Fibroblast of skin of abdomen (primary cell): ENCODE measurements around the gene UNC5B.
"Not testable (repeated sequence)": the region's sequence is repeated elsewhere in the genome, so short reads cannot be mapped to it uniquely, and the experiment has no call there.

Experiments
- DNase-seq: peaks from one replicate; pipeline ENCODE4 v3.0.0-alpha.2; 2013

UNC5B gene

DNA sequence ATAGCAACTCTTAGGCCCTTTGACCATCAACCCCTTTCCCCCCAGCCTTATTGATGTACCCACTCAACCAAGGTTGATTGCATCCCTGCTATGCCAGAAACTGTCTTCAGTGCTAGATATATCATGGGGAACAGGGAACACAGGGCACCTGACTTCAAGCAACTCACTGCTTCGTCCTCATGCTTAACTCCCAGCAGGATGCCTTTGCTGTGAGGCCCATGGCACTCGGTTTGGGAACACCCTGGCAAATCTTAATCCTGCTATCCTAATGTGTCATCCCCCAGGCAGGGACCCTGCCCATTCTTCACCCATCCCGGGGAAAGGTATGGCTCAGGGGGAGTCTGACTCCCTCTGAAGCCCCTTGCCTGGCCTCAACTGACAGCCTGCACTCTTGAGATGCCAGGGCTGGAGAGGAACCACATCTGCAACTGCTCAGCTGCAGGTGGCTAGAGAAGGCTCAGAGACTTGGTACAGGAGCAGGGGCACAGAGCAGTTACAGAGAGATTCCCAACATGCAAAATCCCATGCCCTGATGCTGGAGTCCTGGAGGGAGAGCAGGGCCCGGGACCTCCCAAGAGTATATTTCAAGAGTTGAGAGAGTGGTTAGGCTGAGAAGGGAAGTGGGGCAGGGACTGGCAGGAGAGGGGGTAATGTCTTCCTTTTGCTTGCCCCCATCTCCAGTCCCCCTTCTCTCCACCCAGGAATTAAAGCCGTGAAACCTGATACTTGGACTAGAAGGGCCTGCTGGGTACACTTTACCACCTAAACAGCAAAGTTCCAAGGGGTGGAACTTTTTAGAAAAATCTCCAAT is 2.4 kb upstream of the UNC5B start:
- DNase-seq: no peak

- no peak for DNase-seq
Observed at GRCh38 chr10:71210542-71210871, 1.9 kb upstream of the UNC5B start.

GRCh38 chr10:71211053-71211452 is 1.3 kb upstream of the UNC5B start:
- no peak for DNase-seq

DNA sequence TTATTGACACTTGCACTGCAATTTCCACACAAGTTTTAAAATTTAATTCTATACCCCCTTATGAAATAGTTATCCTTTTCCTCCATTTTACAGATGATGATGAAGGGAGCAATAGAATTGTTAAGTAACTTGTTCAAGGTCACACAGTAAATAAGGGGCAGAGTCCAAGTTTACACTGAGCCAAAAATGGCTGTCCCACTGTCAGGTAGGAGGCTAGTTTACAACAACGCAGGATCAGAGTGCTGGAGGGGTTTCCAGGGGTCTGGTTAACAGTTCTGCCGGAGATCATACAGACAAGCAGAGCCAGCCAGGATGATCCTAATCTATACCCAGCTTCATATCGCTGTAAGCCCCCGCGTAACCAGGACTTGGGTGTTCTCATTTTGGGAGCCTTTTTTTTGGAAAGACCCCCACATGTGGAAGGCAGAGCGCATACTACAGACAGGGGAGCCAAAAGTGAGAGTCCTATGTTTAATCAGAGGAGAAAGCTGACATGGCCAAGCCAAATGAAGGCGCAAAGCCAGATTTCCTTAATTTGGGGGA is 524 bp upstream of the UNC5B start:
- no peak for DNase-seq

GRCh38 chr10:71213127-71213621 is 804 bp downstream of the UNC5B start:
- DNase-seq: peak; percentile 70

- DNase-seq: peak; percentile 95
Observed at GRCh38 chr10:71213761-71214440, 1.5 kb downstream of the UNC5B start.

DNA sequence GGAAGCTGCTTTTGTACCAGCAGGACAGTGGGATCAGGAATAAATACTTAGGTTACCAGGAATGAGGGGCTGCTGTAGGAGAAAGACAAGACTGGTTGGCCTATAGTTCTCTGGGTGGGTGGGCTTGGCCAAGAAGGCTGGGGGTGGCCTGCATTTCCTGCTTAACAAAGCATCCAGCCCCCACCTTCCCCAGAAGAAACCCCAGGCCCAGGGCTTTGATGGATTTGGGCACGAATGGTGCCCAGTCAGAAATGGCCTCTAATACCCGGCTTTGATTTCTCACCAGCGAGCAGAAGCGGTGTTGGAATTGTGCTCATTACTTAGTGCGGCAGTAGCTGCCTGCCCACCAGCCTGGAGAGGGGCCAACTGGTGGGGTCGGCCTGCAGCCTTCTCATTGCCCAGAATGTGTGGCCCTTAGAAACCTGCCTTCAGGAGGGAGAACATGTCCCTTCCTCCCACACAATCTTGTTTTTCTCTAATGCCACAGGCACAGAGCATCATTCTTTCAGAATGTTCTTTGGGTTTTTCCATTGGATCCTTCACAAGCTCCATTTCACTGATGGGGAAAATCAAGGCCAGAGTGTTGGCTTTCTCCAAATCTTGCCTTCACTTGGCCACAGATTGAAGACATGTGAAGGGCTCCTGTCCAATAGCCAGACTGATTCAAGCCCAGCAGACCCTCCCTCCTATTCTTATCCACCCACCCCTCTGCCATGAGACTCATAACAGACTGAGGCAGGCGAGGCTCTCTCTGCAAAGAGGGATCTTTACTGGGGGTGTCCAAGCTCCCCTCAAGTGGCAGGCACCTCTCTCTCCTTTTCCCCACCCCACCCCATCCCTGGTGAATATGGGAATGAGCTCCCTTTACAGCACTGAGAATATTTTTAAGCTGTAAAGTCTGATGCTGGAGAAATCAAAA is 2.5 kb downstream of the UNC5B start:
- no peak for DNase-seq

GRCh38 chr10:71216363-71216695 is 4.0 kb downstream of the UNC5B start:
- DNase-seq: no peak

- no peak for DNase-seq
Observed at GRCh38 chr10:71216751-71217265, 4.4 kb downstream of the UNC5B start.

DNA sequence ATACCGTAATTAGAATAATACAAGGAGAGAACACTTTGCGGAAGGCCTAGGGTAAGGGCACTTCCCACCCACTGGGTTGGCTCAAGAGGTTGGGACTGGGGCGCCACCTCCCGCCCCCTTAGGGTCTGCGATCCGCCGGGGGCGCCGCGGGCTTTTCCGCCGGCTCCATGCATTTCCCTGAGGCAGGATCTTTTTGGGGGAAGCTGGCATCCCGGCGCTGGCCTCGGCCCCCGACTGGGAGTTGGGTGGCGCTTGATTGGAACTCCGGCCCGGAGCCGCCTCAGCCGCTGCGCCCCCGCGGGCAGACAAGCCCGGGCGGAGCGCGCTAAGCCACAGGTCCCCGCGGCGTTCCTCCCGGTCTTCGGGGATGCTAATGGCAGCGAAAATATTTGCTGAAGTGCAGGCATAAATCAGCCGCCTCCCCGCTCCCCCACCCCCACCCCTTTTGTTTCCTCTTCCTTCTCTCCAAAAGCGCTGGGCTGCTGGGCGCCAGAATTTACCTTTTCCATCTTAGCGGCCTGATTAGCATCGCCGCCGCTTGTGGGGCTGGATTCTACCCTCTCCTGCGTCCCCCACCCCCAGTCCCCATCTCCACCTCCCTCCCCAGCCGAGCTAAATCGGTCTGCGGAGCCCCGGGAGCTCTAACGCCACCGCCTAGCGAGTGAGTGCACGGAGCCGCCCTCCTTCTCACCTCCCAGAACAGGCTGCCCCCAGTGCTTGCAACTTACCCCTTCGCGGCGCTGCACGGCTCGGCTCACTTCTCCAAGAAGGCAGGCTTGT is 5.1 kb downstream of the UNC5B start:
- peak; percentile 50 for DNase-seq

GRCh38 chr10:71218046-71218650 is 5.8 kb downstream of the UNC5B start:
- no peak for DNase-seq

GRCh38 chr10:71218651-71219050 is 6.3 kb downstream of the UNC5B start:
- DNase-seq: no peak

DNA sequence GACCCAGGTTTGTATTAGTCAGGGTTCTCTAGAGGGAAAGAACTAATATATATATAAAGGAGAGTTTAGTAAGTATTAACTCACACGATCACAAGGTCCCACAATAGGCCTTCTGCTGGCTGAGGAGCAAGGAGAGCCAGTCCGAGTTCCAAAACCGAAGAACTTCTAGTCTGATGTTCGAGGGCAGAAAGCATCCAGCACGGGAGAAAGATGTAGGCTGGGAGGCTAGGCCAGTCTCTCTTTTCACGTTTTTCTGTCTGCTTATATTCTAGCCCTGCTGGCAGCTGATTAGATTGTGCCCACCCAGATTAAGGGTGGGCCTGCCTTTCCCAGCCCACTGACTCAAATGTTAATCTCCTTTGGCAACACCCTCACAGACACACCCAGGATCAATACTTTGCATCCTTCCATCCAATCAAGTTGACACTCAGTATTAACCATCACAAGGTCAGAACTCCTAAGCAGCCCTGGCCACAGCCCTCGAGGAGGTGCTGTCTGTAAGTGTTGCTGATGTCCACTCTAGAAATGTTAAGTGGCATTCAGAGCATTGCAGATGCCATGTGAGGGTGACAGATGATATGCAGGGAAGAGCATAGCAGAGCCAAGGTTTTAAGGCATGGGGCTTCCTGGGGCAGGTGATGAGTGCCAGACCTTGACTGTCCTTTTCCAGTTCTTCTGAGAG is 7.0 kb downstream of the UNC5B start:
- not testable (repeated sequence) for DNase-seq

DNA sequence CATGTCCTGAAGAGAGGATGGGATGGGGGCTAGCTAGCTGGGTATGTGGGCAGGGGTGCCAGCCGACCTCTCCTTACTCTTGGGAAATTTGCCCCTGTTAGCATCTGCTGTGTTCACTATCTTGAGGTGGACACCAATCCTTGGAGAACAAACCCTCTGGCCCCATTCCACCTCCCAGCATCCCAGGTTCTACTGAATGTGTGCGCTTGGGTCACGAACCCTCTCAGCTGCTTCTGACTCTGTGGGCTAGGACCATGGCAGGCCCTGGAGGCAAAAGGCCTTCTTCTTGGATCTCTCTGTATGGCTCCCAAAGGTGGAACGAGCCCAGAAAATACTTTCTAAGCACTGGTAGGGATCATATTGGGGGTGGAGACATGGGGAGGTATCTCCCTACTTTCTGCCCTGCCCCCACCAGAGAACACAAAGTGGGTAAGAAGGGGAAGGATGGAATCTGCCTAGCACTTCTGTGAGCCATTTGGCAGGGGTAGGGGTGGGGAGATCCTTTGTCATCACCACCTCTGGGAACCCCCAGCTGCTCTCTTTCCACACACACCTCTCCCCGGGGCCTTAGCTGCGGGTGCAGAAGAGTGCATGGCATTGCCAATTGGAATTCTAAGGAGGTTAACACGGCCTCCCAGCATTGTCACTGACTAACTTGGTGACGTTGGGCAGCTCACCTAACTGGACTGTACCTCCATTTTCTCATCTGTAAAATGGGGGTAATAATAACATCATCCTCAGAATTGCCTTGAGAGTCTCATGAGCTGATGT is 7.7 kb downstream of the UNC5B start:
- no peak for DNase-seq

DNA sequence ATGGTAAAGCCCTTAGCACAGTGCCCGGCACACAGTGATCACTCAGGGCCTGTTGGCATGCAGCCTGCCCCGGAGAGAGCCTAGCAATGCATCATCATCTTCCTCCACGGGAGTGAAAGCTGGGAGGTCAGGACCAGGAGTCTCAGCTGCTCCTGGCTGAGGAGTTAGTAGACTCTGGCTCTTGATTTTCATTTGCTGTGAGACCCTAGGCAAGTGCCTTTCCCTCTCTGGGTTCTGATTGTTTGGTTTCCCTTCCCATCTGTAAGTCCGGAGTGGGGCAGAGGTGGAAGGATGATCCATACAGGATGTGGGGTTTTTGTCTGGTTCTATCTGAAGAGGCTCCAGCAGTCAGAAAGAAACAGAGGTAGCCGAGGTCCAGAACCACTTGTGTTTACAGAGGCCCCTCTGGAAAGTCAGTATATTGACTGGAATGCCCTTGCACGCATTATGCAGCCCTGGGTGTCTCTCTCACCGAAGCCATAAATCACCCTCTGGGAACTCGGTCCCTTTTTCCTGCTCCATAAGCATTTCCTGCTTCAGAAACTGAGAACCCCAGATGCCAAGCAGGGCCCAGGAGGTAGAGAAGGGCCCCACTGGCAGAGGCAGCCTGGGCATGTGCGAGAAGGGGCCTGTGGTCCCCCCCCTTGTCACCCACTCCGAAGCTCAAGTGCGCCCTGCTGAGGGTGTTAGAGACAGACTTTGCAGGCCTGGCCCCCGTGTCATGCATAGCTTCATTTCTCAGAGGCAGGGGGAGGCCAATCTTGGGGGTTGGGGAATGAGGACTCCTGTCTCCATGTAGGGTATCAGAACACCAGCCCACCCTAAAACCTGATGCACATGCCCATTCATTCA is 8.5 kb downstream of the UNC5B start:
- DNase-seq: no peak

DNA sequence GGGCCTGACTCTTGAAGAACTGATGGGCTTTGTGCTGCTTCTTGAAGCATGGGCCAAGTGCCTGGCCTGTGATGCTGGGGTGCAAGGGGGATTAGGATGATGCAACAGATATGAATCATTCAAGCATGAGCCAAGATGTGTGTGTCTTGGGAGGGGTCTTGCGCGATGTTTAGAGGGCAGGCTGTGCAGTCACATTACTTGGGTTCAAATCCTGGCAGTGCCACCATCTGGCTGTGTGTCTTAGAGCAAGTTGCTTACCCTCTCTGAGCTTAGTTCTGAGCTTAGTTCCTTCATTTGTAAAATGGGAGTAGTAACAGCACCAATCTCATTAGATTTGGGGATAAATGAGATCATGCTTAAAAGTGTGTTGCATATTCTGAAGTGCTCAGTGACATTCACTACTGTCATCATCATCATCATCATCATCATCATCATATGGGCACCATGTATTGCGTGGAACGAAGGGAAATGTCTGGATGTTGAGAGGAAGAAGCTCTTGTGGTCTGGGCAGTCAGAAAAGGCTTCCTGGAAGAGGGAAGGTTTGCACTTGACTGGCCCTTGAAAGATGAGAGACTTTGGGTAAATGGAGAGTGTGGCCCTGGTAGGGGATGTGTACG is 9.3 kb downstream of the UNC5B start:
- DNase-seq: no peak

- DNase-seq: peak; percentile 64
Observed at GRCh38 chr10:71222601-71223346, 10.4 kb downstream of the UNC5B start.
